Thyroid gland (tissue), 4 donors: ENCODE measurements around the gene ST6GAL2.

Source experiments
- CTCF ChIP-seq, 6 experiments: fragments of 200-600 bp in 3 of 6; fragments of 450-650 bp in 3 of 6; sonication (generic) in 3 of 6; IDR thresholded peaks; one replicate each; pipeline ENCODE4 v1.5.1; 2016 to 2019; ENCODE audit warnings: antibody characterized with exemption in 6 of 6, mild to moderate bottlenecking in 2 of 6, inconsistent platforms in 1 of 6, moderate library complexity in 1 of 6
- POLR2A ChIP-seq, 2 donors: fragments of 450-650 bp; IDR thresholded peaks; one replicate each; pipeline ENCODE4 v1.6.1; 2017; ENCODE audit warnings: antibody characterized with exemption in 2 of 2, mild to moderate bottlenecking in 2 of 2, moderate library complexity in 1 of 2

- TF ChIP-seq CTCF (IDR thresholded peaks at IDR 0.05): no peak
- no peak for TF ChIP-seq POLR2A (IDR thresholded peaks at IDR 0.05)
Observed at GRCh38 chr2:106932644-106933043, 46.7 kb upstream of the ST6GAL2 start.
